HG03045 (cell line): Measurements from ENCODE around the gene NKX3-2.
A peak's percentile ranks its signal among the peaks of the same experiment; 100 is the strongest.

Experiments used
- ATAC-seq: cut with Tn5 transposase; IDR thresholded peaks from one replicate; pipeline ENCODE4 v1.9.1; 2021; ENCODE audit warnings: mild to moderate bottlenecking, moderate library complexity; ENCODE audit not compliant: unreplicated experiment

The NKX3-2 gene

DNA sequence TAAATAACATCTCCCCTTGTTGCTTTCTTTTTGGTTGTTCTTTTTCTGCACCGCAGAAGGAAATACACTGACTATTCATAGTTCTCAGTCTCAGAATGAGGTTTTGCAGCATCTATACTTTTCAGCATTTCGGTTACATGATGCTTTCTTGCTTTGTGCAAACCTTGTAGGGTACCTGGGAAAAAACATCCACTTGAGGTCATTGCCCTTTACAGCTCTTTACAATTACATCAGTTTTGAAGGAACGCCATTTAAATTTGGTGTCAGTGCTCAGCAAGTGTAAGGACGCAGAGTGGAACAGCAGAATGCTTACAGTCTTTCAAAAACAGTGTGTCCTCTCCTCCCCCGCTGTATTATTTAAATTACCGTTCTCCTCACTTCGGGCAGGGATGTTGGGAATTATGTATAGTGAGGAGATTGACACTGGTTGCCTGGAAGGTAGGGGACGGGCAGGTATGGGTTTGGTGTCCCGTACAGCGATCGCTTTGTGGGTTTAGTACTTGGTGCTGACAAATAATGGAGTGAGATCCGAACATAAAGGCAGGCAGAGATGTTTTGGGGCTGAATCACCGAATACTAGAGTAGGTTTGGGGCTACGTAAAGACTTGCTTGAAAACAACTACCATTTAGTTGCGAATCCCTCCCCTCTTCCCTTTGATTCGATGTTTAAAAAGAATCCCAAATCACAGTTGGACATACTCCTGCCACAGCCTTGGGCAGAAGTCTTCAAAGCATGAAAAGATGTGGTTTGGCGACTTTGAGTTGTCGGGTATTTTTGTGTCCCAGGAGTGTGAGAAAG, 2.0 kb upstream of the NKX3-2 start:
- ATAC-seq = no peak

DNA sequence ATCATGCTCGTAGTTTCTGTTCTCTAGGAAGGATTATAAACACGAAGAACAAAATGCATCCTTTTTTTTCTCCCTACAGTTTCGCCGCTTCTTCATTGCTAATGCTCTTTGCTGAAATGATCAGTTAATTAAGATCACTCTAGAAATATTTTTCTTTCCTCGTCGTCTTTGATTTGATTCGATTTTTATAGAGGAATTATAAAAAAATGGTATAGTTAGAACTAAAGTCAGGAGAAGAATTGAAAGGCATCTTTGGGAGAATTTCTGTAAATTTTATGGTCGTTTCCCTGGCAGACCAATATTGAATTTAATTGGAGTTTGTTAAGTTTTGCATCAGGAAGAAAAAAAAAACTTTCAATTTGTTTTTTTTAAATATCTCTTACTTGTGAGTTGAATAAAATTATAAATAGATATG, 1.1 kb upstream of the NKX3-2 start:
- no peak for ATAC-seq

DNA sequence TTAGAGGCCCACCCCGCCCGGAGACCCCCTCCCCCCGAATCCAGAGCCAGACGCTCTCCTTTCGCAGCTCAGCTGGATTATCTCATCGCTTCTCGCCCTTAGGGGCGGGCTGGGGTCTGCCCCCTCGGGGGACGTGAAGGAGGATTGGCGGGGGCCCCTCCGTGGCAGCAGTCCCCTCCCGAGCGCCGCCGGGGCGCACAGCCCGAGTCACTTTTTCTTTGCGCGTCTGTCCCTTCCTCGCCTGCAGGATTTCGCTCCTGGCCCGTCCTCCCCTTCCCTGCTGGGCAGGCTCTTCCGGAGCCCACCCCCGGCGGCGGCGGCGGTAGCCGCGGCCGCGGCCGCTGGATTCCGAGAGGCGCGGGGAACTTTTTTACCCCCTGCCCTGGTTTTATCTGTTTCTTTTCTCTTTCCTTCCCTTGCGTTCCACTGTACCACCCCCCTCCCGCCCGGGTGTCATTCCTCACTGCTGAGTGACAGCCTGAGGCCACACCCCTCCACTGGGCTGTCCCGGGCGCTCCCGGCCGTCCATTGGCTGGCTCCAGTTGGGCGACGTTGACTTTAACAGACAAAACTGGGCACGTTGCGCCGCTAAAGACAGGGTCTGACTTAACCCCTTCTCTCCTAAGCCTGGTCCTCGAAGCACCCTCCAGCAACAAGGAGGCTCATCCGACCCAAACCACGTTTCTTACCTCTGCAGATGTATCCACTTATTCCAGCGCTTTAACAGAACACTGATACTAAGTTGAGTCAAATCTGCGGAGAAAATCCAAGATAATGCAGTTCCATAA, 492 bp upstream of the NKX3-2 start:
- ATAC-seq = peak; percentile 62

DNA sequence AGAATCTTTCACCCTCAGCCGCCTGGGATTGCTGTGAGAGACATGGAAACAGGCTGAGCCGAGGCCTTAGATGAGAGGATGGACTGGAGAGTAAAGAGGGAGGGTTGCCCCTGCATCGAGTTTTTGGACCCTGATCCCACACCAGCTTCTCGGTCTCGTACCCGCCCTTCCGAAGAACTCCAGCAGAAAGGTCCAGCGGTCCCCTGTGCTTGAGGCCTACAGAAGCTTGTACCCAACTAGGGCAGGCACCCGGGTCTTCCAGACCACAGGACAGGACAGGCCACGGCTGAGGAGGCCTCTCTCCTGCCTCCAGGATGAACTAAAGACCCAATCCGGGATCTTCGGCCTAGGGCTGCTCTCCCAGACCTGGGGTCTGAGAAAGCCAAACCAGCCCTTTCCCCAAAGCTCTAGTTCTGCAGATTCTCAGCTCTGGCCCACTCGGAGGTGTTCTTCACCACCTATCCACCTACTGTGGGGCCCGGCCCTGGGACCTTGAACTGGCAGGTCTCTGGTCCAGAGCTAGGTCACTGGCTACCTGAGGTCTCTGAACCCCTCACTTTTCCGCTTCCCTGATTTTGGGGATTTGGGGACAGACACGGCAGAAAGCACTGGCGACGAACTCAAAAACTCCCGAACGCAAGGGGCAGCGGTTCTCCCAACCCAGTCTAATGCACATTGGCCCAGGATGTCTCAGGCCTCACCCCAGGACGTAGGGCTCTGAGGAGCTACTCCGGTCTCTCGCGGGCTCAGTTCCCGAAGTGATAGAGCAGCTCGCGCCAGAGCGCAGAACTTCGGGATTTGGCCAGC, 1.1 kb downstream of the NKX3-2 start:
- no peak for ATAC-seq

DNA sequence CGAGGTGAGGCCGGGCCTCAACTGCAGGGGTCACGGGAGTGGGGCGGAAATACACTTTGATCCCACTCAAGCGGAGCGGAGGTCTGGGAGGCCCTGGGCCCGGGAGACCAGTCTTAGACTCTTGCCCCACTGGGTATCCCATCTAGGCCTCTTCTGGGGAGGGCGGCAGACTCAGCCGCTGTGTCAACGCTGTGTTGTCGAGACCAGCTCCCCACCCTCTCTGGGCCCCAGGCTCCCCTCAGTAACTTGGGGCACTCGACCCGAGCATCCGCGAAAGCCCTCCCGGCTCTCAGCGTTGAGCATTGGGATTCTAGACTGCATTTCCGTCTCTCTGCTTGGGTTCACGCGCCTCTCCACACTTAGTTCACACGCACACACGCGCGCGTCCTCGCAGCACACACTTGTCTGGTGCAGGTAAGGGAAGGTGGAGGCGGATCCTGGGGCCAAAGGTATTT, 1.7 kb downstream of the NKX3-2 start:
- ATAC-seq = no peak

DNA sequence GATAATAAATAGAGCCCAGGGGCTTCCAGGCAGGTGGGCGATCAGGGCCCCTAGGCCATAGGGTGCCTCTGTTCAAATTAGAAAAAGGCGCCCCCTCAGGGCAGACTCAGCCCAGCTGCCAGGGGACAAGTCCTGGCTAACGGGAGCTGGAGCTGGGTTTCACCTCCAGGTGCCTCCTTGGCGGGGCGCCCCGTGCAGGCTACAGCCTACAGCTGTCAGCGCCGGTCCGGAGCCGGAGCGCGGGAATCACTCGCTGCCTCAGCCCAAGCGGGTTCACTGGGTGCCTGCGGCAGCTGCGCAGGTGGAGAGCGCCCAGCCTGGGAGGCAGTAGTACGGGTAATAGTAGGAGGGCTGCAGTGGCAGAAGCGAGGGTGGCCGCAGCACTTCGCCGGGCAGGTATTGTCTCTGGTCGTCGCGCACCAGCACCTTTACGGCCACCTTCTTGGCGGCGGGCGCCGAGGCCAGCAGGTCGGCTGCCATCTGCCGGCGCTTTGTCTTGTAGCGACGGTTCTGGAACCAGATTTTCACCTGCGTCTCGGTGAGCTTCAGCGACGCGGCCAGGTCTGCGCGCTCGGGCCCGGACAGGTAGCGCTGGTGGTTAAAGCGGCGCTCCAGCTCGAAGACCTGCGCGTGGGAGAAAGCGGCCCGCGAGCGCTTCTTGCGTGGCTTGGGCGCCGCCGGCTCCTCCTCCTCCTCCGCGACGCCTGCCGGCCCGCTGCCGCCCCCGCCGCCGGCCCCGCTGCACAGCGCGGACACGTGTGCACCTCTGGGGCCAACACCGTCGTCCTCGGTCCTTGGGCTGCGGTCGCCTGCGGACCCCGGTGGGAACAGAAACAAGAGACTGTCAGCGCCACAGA, 2.4 kb downstream of the NKX3-2 start:
- ATAC-seq = no peak

DNA sequence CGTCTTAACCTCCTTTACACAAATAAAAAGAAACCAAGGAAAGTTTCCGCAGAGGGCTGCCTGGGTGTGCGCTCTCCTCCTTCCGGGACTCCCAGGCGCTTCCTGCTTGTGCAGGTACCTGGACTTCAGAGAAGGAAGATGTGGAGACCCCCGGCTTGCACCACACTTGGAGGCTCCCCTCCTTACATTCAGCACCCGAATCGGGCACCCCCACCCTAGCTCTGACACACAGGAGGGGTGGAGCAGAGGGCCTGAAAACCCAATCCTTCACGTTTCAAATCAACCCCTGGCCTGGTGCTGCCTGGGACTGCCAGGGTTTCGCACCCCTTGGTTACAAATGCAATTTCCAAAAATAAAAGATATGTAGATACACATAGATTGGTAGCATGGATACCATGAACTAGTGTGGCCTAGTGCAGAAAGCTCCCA, 3.1 kb downstream of the NKX3-2 start:
- ATAC-seq = no peak

DNA sequence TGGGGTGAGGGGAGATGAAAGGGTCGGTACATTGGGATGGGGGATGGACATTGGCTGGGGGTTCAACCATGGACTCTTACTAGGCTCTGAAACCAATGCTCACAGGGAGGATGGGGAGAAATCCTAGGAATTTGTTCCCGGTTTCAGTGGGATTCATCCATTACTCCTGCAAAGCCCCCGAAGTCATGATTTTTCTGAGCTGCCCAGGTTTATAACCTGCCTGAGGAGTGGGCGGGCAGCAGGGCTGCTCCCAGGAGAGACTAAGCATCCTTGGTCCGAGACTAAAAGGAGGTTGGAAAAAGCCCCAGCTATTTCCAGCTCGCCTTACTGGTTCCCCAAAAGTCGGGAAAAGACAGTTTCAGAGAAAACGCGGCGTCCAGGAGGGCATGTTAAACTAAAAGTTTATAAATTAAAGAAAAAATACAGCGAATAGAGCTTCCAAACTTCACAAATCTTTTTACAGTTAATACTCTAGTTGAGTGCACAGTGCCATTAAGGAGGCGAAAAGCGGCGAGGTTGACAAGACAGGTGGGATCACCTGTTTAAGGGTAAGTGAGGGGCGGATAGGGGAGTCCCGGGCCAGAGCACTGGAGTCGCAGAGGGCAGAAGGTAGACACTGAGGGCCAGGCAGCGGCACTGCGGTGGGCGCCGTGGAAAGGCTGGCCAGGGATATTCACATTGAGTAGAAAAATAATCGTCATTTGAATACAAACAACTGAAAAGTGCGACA, 3.7 kb downstream of the NKX3-2 start:
- ATAC-seq = no peak

DNA sequence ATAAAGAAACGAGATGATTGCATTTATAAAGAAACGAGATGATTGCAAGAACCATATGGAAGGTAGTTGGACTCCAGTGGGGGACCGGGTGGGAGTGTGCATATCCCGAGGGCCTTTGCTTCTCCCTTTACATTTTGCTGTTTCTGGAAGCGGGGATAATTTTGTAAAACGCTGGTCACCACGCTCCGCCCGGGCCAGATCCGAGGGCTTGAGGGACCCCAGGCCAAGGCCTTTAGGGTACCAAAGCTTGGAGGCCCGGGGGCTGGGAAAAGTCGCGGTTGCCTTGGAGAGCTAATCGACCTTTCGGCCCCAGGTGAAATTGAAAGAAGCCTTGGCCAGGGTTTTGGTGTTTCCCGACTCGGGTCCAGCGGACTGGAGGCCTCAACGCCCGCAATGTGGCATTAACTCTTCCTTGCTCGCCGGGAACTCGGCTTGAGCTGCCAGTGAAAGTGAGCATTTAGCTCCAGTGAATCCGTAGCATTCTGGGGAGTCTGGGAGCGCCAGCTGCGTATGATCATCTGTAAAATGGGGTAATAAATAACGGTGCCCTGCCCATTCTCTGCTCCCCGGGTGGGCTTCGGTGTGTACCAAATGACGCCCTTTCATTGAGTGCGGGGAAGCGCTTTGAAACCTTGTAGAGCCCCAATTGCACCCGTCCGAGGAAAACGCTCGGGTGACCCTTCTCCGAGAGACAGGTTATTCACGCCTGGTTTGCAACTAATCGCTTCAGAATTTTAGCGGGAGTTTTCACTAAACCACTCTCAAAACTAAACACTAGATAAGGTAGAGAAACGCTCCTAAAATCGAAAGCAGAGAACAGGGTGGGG, 4.5 kb downstream of the NKX3-2 start:
- no peak for ATAC-seq

DNA sequence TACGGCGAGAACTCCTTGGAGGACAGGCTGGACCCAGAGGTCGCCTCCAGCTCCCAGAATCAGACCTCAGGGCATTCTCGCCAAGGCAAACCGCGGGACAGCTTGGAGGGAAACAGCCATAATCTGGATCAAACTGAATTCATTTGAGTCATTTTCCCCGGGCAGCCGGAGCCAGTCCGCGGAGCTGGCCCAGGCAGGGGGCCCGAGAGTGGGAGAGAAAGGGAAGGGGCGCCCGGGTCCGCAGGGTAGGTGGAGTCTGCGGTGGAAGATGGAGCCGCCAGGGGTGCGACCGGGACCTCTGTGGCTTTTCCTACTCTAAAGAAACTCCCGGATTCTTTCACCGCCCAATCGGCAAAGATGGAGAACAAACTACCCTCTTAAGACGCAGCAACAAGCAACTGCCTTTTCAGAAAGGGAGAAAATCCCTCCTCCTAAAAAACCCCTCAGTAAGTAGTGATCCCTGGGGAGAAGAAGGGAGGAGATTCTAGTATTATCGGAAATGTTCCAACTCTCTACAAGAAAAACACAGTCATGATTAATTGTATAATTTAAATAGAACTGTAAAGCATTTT, 5.2 kb downstream of the NKX3-2 start:
- ATAC-seq = no peak

DNA sequence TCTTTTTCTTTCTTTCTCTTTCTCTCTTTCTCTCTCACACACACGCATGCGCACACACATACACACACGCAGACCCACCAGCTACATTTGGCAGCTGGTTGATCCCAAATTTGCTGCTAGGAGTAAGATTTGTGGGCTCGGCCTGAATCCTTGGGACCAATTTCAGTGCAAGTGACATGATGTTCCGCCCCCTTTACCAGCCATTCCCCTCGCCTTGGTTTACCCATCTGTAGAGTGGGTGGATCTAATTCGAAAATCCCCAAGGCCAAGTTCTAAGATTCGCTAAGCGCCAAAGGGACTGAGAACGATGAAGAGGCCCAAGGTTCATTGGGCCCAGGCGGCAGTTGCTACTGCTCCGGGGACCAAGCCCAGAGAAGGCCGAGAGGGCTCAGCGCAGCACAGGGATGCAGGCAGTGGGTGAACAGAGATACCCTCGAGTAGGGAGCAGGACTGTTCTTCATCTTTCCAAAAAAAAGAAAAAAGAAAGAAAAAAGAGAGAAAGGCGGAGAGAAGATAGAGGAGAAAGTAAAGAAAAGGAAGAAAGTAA, 5.8 kb downstream of the NKX3-2 start:
- ATAC-seq = no peak

DNA sequence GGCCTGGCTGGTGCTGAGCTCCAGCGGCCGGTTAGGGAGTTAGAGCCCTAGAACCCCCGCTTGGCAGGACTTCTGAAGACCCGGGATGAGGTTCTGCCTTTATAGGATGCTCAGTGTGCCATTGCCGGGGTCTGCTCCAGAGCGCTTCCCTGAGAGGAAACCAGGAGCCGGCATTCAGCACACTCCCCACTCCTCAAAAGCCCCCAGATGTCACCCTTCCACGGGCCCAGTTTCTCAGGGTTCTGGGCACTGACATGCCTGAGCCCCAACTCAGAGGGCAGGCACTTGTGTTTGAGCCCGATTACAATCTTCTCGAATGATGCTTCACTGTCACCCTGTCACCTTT, 6.5 kb downstream of the NKX3-2 start:
- ATAC-seq = no peak

DNA sequence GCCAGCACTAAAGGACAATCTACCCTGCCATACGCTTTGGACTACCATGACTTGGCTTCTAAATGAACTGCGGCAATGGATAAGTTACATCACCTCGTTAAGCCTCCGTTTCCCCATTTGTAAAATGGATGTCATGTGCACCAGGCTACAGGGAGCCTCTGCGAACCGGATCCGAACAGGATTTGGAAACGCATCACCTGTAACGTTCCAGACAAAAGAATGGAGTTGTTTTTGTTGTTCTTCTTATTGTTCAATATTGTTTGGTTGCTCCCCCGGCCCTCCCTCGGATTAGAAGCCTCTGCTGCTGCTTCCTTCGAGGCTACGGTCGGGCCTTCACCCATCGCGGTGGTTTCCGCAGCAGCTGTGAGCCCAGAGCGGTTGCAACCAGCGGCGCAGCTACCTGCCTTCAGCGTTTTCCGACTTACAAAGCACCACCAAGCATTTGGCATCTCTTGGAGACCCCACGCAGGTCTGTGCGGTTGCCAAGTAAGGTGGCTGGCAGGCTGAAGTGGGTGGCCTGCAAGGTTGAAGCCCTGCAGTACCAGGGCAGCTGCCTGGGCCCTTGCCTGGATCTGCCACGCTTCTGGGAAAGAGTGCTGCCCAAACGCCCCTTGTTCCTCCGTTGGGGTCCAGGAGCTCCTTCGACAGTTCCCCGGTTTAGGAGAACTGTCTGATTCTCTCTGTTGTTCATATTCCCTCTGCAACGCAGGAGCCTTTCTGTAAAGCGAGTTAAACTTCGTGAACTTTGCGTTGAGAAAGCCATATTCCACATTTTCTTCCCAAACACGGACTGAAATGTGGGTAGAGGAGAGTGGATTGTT, 7.1 kb downstream of the NKX3-2 start:
- no peak for ATAC-seq

DNA sequence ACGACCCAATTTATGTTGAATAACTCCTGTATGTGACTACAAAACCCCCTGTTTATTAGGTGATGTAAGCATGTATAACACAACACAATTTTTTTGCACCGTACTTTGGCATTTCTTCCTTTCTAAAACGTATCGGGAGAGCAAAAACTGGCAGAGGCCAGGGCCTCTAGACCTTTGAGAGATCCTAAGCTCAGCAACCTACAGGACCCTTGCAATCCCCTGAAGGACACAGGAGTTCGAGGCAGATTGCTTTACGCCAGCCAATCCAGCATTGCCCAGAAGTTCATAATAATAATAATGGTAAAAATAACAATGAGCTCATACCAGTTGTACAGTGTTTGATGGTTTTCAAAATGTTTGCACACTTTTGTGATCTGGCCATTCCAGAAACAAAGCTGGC, 7.7 kb downstream of the NKX3-2 start:
- ATAC-seq = no peak

DNA sequence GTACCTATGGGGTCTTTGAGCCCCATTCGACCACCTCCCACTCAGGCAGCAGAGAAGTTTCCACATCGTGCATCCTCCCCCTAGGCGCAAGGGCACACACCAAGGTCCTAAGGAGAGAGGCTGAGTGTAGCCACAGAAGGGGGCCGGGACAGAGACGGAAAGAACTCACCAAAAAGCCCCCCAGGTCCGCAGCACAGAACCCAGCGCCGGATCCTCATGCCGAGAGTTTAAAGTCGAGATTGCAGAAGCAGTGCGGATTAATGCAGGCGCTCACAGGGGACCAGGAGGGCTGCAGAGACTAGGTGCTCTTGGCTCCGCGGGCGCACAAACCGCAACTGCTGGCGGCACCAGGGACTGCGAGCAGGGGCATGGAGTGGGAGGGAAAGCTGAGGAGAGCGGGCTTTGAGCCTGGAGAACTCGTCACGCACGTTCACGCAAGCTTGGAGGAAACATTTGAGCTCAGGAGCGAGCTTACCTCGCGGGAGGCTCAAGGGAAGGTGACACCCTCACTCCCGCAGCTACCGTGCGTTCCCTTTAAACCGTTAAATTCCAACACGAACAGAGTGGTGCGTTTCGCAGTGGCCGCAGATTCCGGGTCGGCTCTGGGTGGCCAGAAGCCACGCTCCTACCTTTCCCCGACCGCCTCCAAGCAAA, 8.5 kb downstream of the NKX3-2 start:
- ATAC-seq = no peak

DNA sequence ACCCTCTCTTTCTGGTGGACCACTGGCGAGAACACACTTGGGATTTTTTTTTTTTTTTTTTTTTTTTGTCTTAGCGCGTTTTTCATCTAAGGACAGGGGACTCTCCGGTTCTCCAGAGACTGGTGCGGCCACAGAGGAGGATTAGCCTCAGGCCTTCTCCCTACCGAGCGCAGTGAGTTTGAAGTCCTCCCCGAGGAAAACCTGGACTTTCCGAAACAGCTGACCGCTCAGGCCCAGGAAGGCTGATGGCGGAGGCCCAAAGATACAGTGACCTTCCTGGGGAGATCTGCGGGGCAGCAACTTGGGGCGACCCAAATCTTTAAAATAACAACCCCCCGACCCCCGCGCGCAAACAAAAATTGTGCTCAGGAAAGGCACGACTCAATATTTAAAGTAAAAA, 9.2 kb downstream of the NKX3-2 start:
- no peak for ATAC-seq
